SU-DHL-6 (cell line): ENCODE data around the gene NLGN3.

Source experiments
- H2AFZ ChIP-seq: fragments of 200-600 bp; sonication (generic); 2 replicates; pipeline ENCODE4 v1.6.1; 2014; ENCODE audit warnings: low read depth, mild to moderate bottlenecking, moderate library complexity, mixed read lengths, antibody characterized with exemption, low read length; ENCODE audit not compliant: severe bottlenecking
- H3F3A ChIP-seq: fragments of 200-600 bp; shearing (Covaris generic); 2 replicates; pipeline ENCODE4 v1.6.0; 2016; ENCODE audit warnings: antibody characterized with exemption, mild to moderate bottlenecking; ENCODE audit not compliant: insufficient read depth
- H3K27ac ChIP-seq: fragments of 200-600 bp; sonication (generic); 2 replicates; pipeline ENCODE4 v1.5.1; 2016; ENCODE audit warnings: low read depth, mild to moderate bottlenecking, low read length, moderate library complexity, mixed read lengths
- H3K27me3 ChIP-seq: fragments of 200-600 bp; sonication (generic), shearing (Covaris generic); 2 replicates; pipeline ENCODE4 v1.6.0; 2014; ENCODE audit warnings: mild to moderate bottlenecking, low read length
- H3K36me3 ChIP-seq: fragments of 200-600 bp; sonication (generic); 2 replicates; pipeline ENCODE4 v1.6.1; 2014; ENCODE audit warnings: mild to moderate bottlenecking, low read length, mixed read lengths
- H3K4me2 ChIP-seq: fragments of 300-600, 200-600 bp; shearing (Covaris generic), sonication (generic); 2 replicates; pipeline ENCODE4 v1.6.0; 2014; ENCODE audit warnings: low read length, low read depth, mild to moderate bottlenecking; ENCODE audit not compliant: poor library complexity, severe bottlenecking
- H3K4me3 ChIP-seq: fragments of 200-600 bp; sonication (generic); 2 replicates; pipeline ENCODE4 v1.5.1; 2014; ENCODE audit warnings: antibody characterized with exemption, low read length, mild to moderate bottlenecking, mixed read lengths; ENCODE audit not compliant: insufficient read depth, poor library complexity, severe bottlenecking
- H3K79me2 ChIP-seq: fragments of 200-600 bp; sonication (generic); 2 replicates; pipeline ENCODE4 v1.6.1; 2014; ENCODE audit warnings: mild to moderate bottlenecking, low read length, moderate library complexity; ENCODE audit not compliant: insufficient read depth
- H3K9ac ChIP-seq: fragments of 200-600 bp; sonication (generic); 2 replicates; pipeline ENCODE4 v1.7.0; 2014; ENCODE audit warnings: mild to moderate bottlenecking, low read length
- H3K9me2 ChIP-seq: fragments of 200-600 bp; sonication (generic); replicated peaks from 2 replicates; pipeline ENCODE4 v1.6.1; 2014; ENCODE audit warnings: low read length; ENCODE audit not compliant: insufficient read depth
- H3K9me3 ChIP-seq: fragments of 200-600 bp; sonication (generic); 2 replicates; pipeline ENCODE4 v1.6.1; 2014; ENCODE audit warnings: low read length, mixed read lengths; ENCODE audit not compliant: insufficient read depth
- H4K20me1 ChIP-seq: fragments of 200-600 bp; sonication (generic); 2 replicates; pipeline ENCODE4 v1.6.1; 2014; ENCODE audit warnings: low read depth, mild to moderate bottlenecking, antibody characterized with exemption, low read length, moderate library complexity, mixed read lengths
- EZH2phosphoT487 ChIP-seq: fragments of 200-600 bp; sonication (generic), shearing (Covaris generic); conservative IDR thresholded peaks from 2 replicates; pipeline ENCODE4 v1.6.1; 2018; ENCODE audit warnings: mild to moderate bottlenecking, antibody characterized with exemption, low read length, moderate library complexity, mixed read lengths
- TF ChIP-seq, protein P1 (sequence below): fragments of 200-600 bp; sonication (generic); IDR thresholded peaks from one replicate; pipeline ENCODE4 v1.5.1; 2017; ENCODE audit warnings: antibody characterized with exemption, mild to moderate bottlenecking, low read length, moderate library complexity; ENCODE audit not compliant: insufficient read depth, poor library complexity, severe bottlenecking

NLGN3 gene

GRCh38 chrX:71164071-71164470, 19.4 kb downstream of the NLGN3 start:
- H3K27me3 ChIP-seq = no peaks in the 10 kb centered on the region
- no peaks in the 10 kb centered on the region for H3K36me3 ChIP-seq
- no peak for TF ChIP-seq EZH2phosphoT487
- TF ChIP-seq, protein P1, sequence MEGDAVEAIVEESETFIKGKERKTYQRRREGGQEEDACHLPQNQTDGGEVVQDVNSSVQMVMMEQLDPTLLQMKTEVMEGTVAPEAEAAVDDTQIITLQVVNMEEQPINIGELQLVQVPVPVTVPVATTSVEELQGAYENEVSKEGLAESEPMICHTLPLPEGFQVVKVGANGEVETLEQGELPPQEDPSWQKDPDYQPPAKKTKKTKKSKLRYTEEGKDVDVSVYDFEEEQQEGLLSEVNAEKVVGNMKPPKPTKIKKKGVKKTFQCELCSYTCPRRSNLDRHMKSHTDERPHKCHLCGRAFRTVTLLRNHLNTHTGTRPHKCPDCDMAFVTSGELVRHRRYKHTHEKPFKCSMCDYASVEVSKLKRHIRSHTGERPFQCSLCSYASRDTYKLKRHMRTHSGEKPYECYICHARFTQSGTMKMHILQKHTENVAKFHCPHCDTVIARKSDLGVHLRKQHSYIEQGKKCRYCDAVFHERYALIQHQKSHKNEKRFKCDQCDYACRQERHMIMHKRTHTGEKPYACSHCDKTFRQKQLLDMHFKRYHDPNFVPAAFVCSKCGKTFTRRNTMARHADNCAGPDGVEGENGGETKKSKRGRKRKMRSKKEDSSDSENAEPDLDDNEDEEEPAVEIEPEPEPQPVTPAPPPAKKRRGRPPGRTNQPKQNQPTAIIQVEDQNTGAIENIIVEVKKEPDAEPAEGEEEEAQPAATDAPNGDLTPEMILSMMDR = no peak
- no peaks in the 10 kb centered on the region for H3F3A ChIP-seq
- H3K4me3 ChIP-seq = no peak overlapping the region
- no peaks in the 10 kb centered on the region for H3K79me2 ChIP-seq
- no peak overlapping the region for H3K27ac ChIP-seq
- no peak overlapping the region for H2AFZ ChIP-seq
- no peak overlapping the region for H3K9ac ChIP-seq
- no peak overlapping the region for H3K4me2 ChIP-seq
- H4K20me1 ChIP-seq = no peaks in the 10 kb centered on the region
- H3K9me3 ChIP-seq = no peaks in the 10 kb centered on the region
- no peaks in the 10 kb centered on the region for H3K9me2 ChIP-seq

DNA sequence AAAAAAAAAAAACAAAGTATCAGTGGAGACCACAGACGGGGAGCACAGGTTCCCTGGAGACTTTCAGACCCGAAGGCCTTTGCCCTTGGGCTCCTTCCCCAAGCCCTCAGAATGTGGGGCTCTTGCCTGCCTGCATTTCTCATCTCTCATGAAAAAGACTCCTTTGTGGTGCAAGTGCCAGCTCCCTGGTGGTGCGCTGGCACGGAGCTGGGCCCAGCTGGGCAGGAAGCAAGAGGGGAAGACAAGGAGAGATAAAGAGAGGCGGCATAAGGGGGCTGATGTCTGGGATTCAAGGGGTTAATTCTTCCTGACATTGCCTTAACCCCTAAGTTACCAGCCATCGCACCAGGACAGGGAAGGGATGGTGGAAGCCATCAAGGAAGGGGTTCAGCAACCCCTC, 21.8 kb downstream of the NLGN3 start:
- Histone ChIP-seq H3K79me2 (no peaks in the 10 kb centered on the region), H4K20me1 (no peaks in the 10 kb centered on the region), H3K27ac (no peak overlapping the region), H3K9me2 (no peaks in the 10 kb centered on the region), H3K4me3 (no peak overlapping the region), H3K27me3 (no peaks in the 10 kb centered on the region), H3K9ac (no peak overlapping the region), H3K4me2 (no peak overlapping the region), H2AFZ (no peak overlapping the region), H3F3A (no peaks in the 10 kb centered on the region), H3K9me3 (no peaks in the 10 kb centered on the region), H3K36me3 (no peaks in the 10 kb centered on the region)
- TF ChIP-seq, protein P1 = no peak
- no peak for TF ChIP-seq EZH2phosphoT487

GRCh38 chrX:71167031-71167781, 22.6 kb downstream of the NLGN3 start:
- Histone ChIP-seq H3K4me3 (no peak overlapping the region), H3K79me2 (no peaks in the 10 kb centered on the region), H3K9me3 (no peaks in the 10 kb centered on the region), H3K4me2 (no peak overlapping the region), H3K36me3 (no peaks in the 10 kb centered on the region), H3K9ac (no peak overlapping the region), H3K9me2 (no peaks in the 10 kb centered on the region), H4K20me1 (no peaks in the 10 kb centered on the region), H3K27ac (no peak overlapping the region), H2AFZ (no peak overlapping the region), H3K27me3 (no peaks in the 10 kb centered on the region), H3F3A (no peaks in the 10 kb centered on the region)
- TF ChIP-seq EZH2phosphoT487 = no peak
- TF ChIP-seq, protein P1 = no peak
